MM.1S (cell line): Measurements from ENCODE around the gene APOBEC2.

Experiments used
- EZH2 ChIP-seq: fragments of 300-600 bp; sonication (generic); optimal IDR thresholded peaks from 2 replicates; pipeline ENCODE3; 2017; ENCODE audit warnings: low read depth, mild to moderate bottlenecking, antibody characterized with exemption, low read length, mixed read lengths
- EZH2phosphoT487 ChIP-seq: fragments of 300-600 bp; sonication (generic); IDR thresholded peaks from 2 replicates; pipeline ENCODE4 v1.6.1; 2018; ENCODE audit warnings: antibody characterized with exemption, low read length
- TF ChIP-seq, protein P1 (sequence below): fragments of 300-600 bp; sonication (generic); IDR thresholded peaks from 2 replicates; pipeline ENCODE4 v1.5.1; 2016; ENCODE audit warnings: antibody characterized with exemption, low read length, mixed read lengths

DNA sequence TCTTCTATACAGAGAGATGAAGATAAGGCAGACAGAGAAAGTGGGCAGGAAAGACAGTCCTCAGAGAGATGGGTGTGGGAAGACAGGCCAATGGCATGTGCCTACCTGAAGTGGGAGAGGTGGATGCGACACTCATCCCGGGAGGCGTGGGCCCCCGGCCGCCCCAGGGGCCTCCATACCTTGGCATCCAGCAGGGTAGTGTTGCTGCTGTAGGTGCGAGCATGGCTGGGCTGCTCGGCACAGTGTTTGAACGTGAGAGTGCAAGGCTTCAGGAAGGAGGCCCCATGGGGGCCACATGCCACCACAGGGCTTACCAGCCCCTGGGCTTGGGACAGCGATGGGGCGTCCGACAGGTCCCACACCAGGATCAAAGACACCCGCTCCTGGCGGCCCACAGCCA is 19.2 kb upstream of the APOBEC2 start:
- TF ChIP-seq, protein P1, sequence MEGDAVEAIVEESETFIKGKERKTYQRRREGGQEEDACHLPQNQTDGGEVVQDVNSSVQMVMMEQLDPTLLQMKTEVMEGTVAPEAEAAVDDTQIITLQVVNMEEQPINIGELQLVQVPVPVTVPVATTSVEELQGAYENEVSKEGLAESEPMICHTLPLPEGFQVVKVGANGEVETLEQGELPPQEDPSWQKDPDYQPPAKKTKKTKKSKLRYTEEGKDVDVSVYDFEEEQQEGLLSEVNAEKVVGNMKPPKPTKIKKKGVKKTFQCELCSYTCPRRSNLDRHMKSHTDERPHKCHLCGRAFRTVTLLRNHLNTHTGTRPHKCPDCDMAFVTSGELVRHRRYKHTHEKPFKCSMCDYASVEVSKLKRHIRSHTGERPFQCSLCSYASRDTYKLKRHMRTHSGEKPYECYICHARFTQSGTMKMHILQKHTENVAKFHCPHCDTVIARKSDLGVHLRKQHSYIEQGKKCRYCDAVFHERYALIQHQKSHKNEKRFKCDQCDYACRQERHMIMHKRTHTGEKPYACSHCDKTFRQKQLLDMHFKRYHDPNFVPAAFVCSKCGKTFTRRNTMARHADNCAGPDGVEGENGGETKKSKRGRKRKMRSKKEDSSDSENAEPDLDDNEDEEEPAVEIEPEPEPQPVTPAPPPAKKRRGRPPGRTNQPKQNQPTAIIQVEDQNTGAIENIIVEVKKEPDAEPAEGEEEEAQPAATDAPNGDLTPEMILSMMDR = no peak
- no peak for TF ChIP-seq EZH2
- no peak for TF ChIP-seq EZH2phosphoT487
